Kidney (tissue), 14 donors: ENCODE measurements around the gene TIMM50. TPM values are rescaled to one million over a fixed set of nuclear protein-coding genes. Genes with fewer than 3 reads are reported as not detected.

Source experiments
- DNase-seq, 5 donors: peaks; one replicate each; pipeline ENCODE4 v3.0.0-alpha.2; 2013 to 2020
- FAIRE-seq: peaks from 2 replicates; lab custom pipeline; 2012; peaks lifted over from hg19 to GRCh38; lab: Jason Lieb, UNC
- H3K27ac ChIP-seq, 2 donors: one replicate each; pipeline ENCODE4 v1.7.0; 2013; ENCODE audit warnings: low read depth in 2 of 2, low read length in 2 of 2, inconsistent platforms in 1 of 2
- H3K27me3 ChIP-seq: one replicate; pipeline ENCODE4 v1.7.1; 2013; ENCODE audit warnings: low read length, inconsistent platforms; ENCODE audit not compliant: control insufficient read depth, insufficient read depth
- H3K36me3 ChIP-seq, 3 donors: one replicate each; pipeline versions ENCODE4 v1.7.0 to v1.7.1; 2013; ENCODE audit warnings: low read length in 3 of 3, control low read depth in 1 of 3, inconsistent platforms in 1 of 3; ENCODE audit not compliant: insufficient read depth in 3 of 3, control insufficient read depth in 2 of 3
- H3K4me1 ChIP-seq, 3 donors: one replicate each; pipeline versions ENCODE4 v1.7.0 to v1.7.1; 2013; ENCODE audit warnings: low read length in 3 of 3, inconsistent platforms in 1 of 3, low read depth in 1 of 3; ENCODE audit not compliant: control insufficient read depth in 2 of 3, insufficient read depth in 2 of 3
- H3K4me3 ChIP-seq, 3 donors: one replicate each; pipeline versions ENCODE4 v1.7.0 to v1.8.1; 2013; ENCODE audit warnings: low read length in 3 of 3, control low read depth in 1 of 3, inconsistent platforms in 1 of 3
- H3K9ac ChIP-seq, 3 donors: one replicate each; pipeline versions ENCODE4 v1.7.0 to v1.7.1; 2013; ENCODE audit warnings: low read length in 3 of 3, control low read depth in 1 of 3, inconsistent platforms in 1 of 3
- H3K9me3 ChIP-seq, 3 donors: one replicate each; pipeline versions ENCODE4 v1.7.0 to v1.7.1; 2013; ENCODE audit warnings: low read length in 3 of 3, control low read depth in 1 of 3, inconsistent platforms in 1 of 3; ENCODE audit not compliant: control insufficient read depth in 2 of 3, insufficient read depth in 1 of 3
- intact Hi-C: fragments of 100-400 bp; cut with DNase I; formaldehyde crosslinking; loops from one replicate; pipeline ENCODE4 v1.11.1; 2022
- polyA plus RNA-seq: library from polyadenylated mRNA; stranded (reverse); fragments of 350-450 nt; fragmentation: Illumina TruSeq; extraction: RNeasy Lipid Tissue Mini Kit (QIAGEN cat#74804); gene quantifications from one replicate; pipeline ENCODE4 v1.2.3, GENCODE V29; 2014; ENCODE audit warnings: low read depth, low replicate concordance; ENCODE audit not compliant: insufficient read depth
- total RNA-seq: library from RNA; stranded (reverse); fragmentation: NEBNext Ultra II Directional; extraction: Animal tissue kit (Norgen Biotek cat#: 25700); gene quantifications from one replicate; pipeline ENCODE4 v1.2.1, GENCODE V29; 2021
- TF ChIP-seq, protein P1 (sequence below): IDR thresholded peaks from 3 replicates; pipeline ENCODE4 v1.5.1; 2012; ENCODE audit warnings: mild to moderate bottlenecking, moderate library complexity, borderline replicate concordance; ENCODE audit not compliant: insufficient read depth; ENCODE audit errors: extremely low read depth
- donor health status: control.
- donor health status: control.
- donor health status: control.
- donor health status: control.
- donor health status: control.
- donor health status: DM: yes; HTN: yes; CAD: no.
- donor health status: Normal renal cell carcinoma (clear cell type).

Gene TIMM50
- total and polyA plus RNA-seq, 2 donors from 2014 or later = 52.4 to 74.4 TPM

DNA sequence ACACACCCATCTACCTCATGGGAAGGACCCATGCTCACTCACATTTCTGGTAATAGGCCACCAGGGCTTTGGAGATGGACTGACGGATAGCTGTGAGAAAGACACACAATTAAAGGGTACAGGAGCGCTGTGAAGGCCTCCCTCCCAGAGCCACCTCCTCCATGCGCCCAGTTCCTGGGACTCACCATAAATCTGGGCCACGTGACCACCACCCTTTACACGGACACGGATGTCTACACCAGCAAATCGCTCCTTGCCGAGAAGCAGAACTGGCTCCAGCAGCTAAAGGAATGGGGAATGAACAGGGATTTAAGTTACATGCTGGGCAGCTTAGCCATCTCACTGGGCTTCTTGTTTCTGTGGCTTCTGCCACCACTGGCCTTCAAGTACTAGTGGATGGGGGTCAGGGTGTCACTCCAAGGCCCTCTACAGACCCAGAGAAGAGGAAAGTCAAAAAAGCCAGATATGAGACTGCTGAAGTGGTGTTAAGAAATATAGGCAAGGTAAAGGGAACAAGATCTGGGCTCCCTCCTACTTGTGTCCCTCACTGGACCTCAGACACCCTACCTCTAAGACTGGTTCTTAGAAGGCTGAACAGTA, 47.1 kb upstream of the TIMM50 start:
- Histone ChIP-seq H3K36me3 (peaks cover 7 to 24% (median 9%) of the 10 kb centered on the region in 3 donors), H3K4me1 (peaks cover 0 to 19% (median 14%) of the 10 kb centered on the region in 3 donors), H3K9me3 (no peaks in the 10 kb centered on the region), H3K27me3 (no peaks in the 10 kb centered on the region), H3K9ac (no peak overlapping the region), H3K27ac (no peak overlapping the region), H3K4me3 (no peak overlapping the region)
- FAIRE-seq (no peak), DNase-seq (no peak)
- intact Hi-C loops = no loop called here
- TF ChIP-seq, protein P1, sequence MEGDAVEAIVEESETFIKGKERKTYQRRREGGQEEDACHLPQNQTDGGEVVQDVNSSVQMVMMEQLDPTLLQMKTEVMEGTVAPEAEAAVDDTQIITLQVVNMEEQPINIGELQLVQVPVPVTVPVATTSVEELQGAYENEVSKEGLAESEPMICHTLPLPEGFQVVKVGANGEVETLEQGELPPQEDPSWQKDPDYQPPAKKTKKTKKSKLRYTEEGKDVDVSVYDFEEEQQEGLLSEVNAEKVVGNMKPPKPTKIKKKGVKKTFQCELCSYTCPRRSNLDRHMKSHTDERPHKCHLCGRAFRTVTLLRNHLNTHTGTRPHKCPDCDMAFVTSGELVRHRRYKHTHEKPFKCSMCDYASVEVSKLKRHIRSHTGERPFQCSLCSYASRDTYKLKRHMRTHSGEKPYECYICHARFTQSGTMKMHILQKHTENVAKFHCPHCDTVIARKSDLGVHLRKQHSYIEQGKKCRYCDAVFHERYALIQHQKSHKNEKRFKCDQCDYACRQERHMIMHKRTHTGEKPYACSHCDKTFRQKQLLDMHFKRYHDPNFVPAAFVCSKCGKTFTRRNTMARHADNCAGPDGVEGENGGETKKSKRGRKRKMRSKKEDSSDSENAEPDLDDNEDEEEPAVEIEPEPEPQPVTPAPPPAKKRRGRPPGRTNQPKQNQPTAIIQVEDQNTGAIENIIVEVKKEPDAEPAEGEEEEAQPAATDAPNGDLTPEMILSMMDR = no peak

DNA sequence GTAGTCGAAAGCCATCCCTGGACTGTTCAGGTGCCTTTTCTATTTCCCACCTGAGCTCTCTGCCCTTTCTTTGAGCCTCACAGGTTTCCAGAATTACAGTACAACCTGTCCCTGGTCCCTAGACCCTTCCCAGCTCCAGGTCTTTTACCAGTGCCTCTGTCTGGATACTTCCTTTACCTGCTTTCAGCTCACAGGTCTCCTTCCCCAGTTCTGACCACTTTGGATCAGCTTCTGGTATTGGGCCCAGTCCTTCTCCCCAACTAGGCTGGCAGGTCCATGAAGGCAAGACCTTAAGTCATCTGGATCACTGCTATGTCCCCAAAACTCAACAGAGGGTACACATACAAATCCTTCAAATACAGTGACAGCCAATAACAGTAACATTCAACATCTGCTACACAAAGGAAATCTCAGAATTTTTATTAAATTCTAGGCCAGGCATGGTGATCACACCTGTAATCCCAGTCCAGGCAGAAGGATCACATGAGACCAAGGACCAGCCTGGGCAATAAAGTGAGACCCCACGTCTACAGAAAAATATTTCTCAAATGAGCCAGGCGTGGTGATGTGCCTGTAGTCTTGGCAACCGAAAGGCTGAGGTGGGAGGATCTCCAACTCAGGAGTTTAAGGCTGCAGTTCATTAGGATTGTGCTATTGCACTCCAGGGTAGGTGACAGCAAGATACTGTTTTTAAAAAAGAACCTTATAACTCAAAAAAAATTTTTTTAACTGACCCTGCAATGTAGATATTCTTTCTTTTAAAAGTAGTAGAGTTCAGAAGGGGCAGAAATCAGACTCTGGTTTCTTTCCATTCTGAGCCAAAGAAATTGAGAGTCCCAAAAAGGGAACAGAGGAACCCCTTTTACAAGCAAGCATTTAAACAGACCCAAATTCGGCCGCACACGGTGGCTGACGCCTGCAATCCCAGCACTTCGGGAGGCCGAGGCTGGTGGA, 46.2 kb upstream of the TIMM50 start:
- Histone ChIP-seq H3K9me3 (no peaks in the 10 kb centered on the region), H3K4me3 (peak overlapping the region in 2 of 3 donors; percentile 91 to 97), H3K27ac (no peak overlapping the region), H3K36me3 (peaks cover 7 to 24% (median 9%) of the 10 kb centered on the region in 3 donors), H3K4me1 (peaks cover 0 to 17% (median 12%) of the 10 kb centered on the region in 3 donors), H3K27me3 (no peaks in the 10 kb centered on the region), H3K9ac (peak overlapping the region in 1 of 3 donors; percentile 94)
- DNase-seq = no peak
- FAIRE-seq = no peak
- TF ChIP-seq, protein P1 = no peak
- intact Hi-C loops = no loop called here

DNA sequence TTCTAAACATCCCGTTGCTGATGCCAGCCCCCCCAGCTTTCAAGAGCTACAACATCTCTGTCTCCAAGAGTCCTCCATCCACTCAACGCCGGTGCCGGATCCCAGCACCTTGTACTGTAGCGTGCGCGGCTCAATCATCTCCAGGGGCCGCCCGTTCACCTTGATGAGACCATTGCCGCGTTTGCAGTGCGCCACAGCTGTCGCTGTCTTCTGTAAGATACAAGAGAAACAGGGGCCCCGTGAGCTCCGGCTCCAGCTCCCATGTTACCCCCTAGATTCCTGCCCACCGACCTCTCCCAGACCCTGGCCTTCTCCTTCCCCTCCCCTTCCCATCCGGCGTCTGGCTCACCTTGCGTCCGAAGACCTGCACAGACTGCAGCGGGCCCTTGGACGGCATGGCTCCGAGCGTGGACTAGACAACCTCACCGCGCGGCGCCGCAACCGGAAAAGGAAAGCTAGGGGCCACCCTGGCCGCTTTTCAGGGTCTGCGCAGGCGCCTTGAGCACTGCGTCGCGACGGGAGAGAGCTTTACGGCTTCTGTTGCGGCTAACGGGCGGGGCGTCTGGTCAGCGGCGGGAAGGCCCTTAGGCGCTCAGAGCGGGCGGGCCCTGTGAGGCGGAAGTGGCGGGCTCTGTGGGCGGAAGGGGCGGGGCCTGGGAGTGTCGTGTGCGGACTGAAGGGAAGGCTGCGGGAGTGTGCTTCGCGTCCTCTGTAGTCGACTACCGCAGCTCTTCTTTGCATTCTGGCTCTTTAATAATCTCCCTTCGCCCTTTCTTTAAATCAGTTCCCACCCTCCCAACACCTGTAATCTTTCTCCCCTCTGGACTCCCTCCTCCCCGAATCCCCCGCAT, 44.9 kb upstream of the TIMM50 start, which contains the start of gene RPS16:
TSS of gene RPS16 (minus strand) at position 451 of the 851 bp plus-strand sequence. CDS start at position 397, 54 bp downstream.
- Histone ChIP-seq H3K9me3 (no peaks in the 10 kb centered on the region), H3K36me3 (peaks cover 7 to 24% (median 9%) of the 10 kb centered on the region in 3 donors), H3K4me1 (peaks cover 0 to 17% (median 12%) of the 10 kb centered on the region in 3 donors), H3K4me3 (peak within 1 kb of the TSS; percentile 91 to 97 (median 94)), H3K27ac (peak within 1 kb of the TSS; percentile 73 to 77), H3K27me3 (no peaks in the 10 kb centered on the region), H3K9ac (peak within 1 kb of the TSS; percentile 83 to 95 (median 94))
- intact Hi-C loops = no loop called here
- FAIRE-seq (peak; percentile 29), DNase-seq (peak; percentile 99 to 100 (median 99))
- TF ChIP-seq, protein P1 = no peak
